Panc1 (cell line): ENCODE data around the gene TOR1B.

Source experiments
- CTCF ChIP-seq: fragments of 450-650 bp; IDR thresholded peaks from 2 replicates; pipeline ENCODE4 v1.5.1; 2017; ENCODE audit warnings: mild to moderate bottlenecking
- POLR2AphosphoS5 ChIP-seq: IDR thresholded peaks from 2 replicates; pipeline ENCODE4 v1.6.1; 2012; ENCODE audit warnings: mild to moderate bottlenecking, low read depth, low read length, moderate library complexity
- REST ChIP-seq, 2 experiments: IDR thresholded peaks; 2 replicates each; pipeline ENCODE4 v1.6.1; 2011 to 2012; ENCODE audit warnings: low read depth in 2 of 2, control low read depth in 1 of 2, low read length in 1 of 2, mild to moderate bottlenecking in 1 of 2, moderate library complexity in 1 of 2; ENCODE audit not compliant: insufficient read depth in 1 of 2
- SIN3A ChIP-seq: IDR thresholded peaks from 2 replicates; pipeline ENCODE4 v1.6.1; 2012; ENCODE audit warnings: low read depth, mild to moderate bottlenecking, low read length, moderate library complexity, borderline replicate concordance; ENCODE audit not compliant: insufficient read depth
- TCF7L2 ChIP-seq: IDR thresholded peaks from 2 replicates; pipeline ENCODE4 v1.6.1; 2011; ENCODE audit warnings: mild to moderate bottlenecking, low read depth, low read length, inconsistent platforms

DNA sequence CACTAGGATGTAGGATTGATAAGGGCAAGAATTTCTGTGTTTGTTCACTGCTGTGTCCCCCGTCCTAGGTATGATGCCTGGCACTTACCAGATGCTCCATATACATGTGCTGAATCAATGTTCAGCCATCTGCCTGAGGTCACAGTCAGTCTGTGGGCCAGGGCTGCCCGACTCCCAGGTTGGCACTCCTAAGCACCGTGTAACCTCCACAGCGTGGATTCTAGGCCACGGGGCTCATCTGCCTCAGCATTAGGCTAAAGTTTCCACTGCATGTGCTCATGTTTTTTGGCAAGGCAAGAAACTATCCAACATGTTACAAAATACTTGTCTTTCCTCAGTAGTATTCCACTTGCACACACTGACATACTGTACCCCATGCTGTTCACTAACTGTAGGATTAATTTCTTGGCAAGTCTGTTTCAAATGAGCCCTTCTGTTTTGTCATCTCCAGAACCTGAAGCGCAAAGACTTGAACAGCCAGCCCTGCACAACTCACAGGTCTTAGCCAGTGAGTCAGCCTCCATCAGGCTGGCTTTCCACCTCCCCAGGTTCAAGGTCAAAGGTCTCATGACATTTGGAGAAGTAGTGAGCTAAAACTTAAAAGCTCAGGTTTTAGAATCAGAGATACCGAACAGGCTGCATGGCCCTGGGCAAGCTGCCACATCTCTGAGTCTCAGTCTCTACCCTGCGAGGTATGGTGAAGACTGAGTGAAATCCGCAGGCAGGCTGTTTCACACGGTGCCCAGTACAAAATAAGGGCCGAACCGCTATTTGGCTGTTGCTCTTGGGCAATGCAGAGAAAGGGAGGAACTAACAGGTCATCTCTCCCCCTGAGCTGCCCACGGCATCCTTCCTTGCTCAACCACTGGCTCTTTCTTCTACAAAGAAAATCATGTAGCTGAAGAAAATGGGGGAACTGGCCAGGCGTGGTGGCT, 13.8 kb downstream of the TOR1B start:
- no peak for TF ChIP-seq TCF7L2
- no peak for TF ChIP-seq CTCF
- no peak for TF ChIP-seq POLR2AphosphoS5
- TF ChIP-seq SIN3A = no peak
- TF ChIP-seq REST (IDR thresholded peaks at IDR 0.05; ENCODE audit: insufficient read depth in 1 of 2, low read depth in 2 of 2, low read length in 1 of 2) = no peak
